K562 (cell line): Measurements from ENCODE around the gene DUSP23. TPM values are rescaled to one million over a fixed set of nuclear protein-coding genes. Genes with fewer than 3 reads are reported as not detected.

Source experiments
- ATAC-seq: fragments of 200-7000 bp; cut with Tn5 transposase; 3 replicates; pipeline ENCODE4 v1.9.1; 2020; ENCODE audit warnings: moderate library complexity
- BruUV-seq: library from RNA; stranded (reverse); fragments of 400-500 nt; replicated peaks from 2 replicates; lab custom pipeline; 2021; lab: Mats Ljungman, UMichigan
- CTCF ChIA-PET: fragments of 300-600 bp; formaldehyde crosslinking; extraction: SDS; loops from one replicate; lab custom pipeline; 2021; ENCODE audit warnings: low intra/inter-chr PET ratio; lab: Yijun Ruan, JAX
- POLR2A ChIA-PET: fragments of 300-600, 350-650 bp; sonication (Branson Sonifier 250); formaldehyde crosslinking; extraction: SDS; loops from one replicate; lab custom pipeline; 2021; ENCODE audit warnings: antibody characterized with exemption, inconsistent platforms; lab: Yijun Ruan, JAX
- DNase-seq, 4 experiments: peaks; one replicate each; pipeline versions ENCODE4 v3.0.0 to v3.0.0-alpha.2; 2011 to 2018; ENCODE audit warnings: low spot score in 3 of 4, mixed read lengths in 3 of 4; ENCODE audit errors: extremely low read depth in 1 of 4
- FAIRE-seq: peaks from 2 replicates; lab custom pipeline; 2011; peaks lifted over from hg19 to GRCh38; lab: Jason Lieb, UNC
- H2AFZ ChIP-seq: 2 replicates; pipeline ENCODE4 v1.6.0; 2011; ENCODE audit warnings: low read depth, low read length, control low read depth, inconsistent platforms
- H3K27ac ChIP-seq: fragments of 200-600 bp; 3 replicates; pipeline ENCODE4 v1.8.0; 2011; ENCODE audit warnings: low read depth, mild to moderate bottlenecking, control low read depth, inconsistent platforms, low read length, moderate library complexity, mixed read lengths; ENCODE audit errors: extremely low read depth
- H3K27me3 ChIP-seq, 2 experiments: fragments of 300-600 bp in 1 of 2; 2 replicates in 1 of 2; 3 replicates in 1 of 2; pipeline versions ENCODE4 v1.6.0 to v1.8.0; 2011; ENCODE audit warnings: inconsistent platforms in 2 of 2, low read length in 2 of 2, mild to moderate bottlenecking in 1 of 2, mixed read lengths in 1 of 2, moderate library complexity in 1 of 2; ENCODE audit not compliant: control insufficient read depth in 2 of 2, insufficient read depth in 2 of 2
- H3K36me3 ChIP-seq: fragments of 300-600 bp; 3 replicates; pipeline ENCODE4 v1.8.0; 2011; ENCODE audit warnings: mild to moderate bottlenecking, low read length, inconsistent platforms; ENCODE audit not compliant: control insufficient read depth, insufficient read depth
- H3K4me1 ChIP-seq, 2 experiments: fragments of 200-600 bp in 1 of 2; replicated peaks in 1 of 2; 2 replicates in 1 of 2; 3 replicates in 1 of 2; pipeline versions ENCODE4 v1.5.1 to v1.8.0; 2011; ENCODE audit warnings: inconsistent platforms in 2 of 2, low read length in 2 of 2, mild to moderate bottlenecking in 1 of 2, mixed read lengths in 1 of 2, moderate library complexity in 1 of 2; ENCODE audit not compliant: control insufficient read depth in 2 of 2, insufficient read depth in 2 of 2
- H3K4me2 ChIP-seq: 2 replicates; pipeline ENCODE4 v1.6.1; 2011; ENCODE audit warnings: low read length, control low read depth, inconsistent platforms, mixed read lengths; ENCODE audit not compliant: insufficient read depth
- H3K4me3 ChIP-seq: fragments of 200-600 bp; sonication (generic), shearing (Covaris generic); 2 replicates; pipeline ENCODE4 v1.5.1; 2016; ENCODE audit warnings: control low read depth, inconsistent platforms
- H3K79me2 ChIP-seq: fragments of 200-600 bp; 3 replicates; pipeline ENCODE4 v1.8.0; 2011; ENCODE audit warnings: low read length, inconsistent platforms; ENCODE audit not compliant: control insufficient read depth, insufficient read depth
- H3K9ac ChIP-seq, 2 experiments: 2 replicates each; pipeline versions ENCODE4 v1.6.0 to v1.6.1; 2011; ENCODE audit warnings: low read depth in 2 of 2, low read length in 2 of 2, control low read depth in 1 of 2, inconsistent platforms in 1 of 2, mild to moderate bottlenecking in 1 of 2, mixed read lengths in 1 of 2; ENCODE audit not compliant: insufficient read depth in 1 of 2
- H3K9me1 ChIP-seq: one replicate; pipeline ENCODE4 v1.6.0; 2011; ENCODE audit warnings: inconsistent platforms, mild to moderate bottlenecking, low read length, moderate library complexity; ENCODE audit not compliant: control insufficient read depth, insufficient read depth
- H3K9me3 ChIP-seq: replicated peaks from 2 replicates; pipeline ENCODE4 v1.5.1; 2011; ENCODE audit warnings: low read depth, low read length, inconsistent platforms; ENCODE audit not compliant: control insufficient read depth, insufficient read depth
- H4K20me1 ChIP-seq: replicated peaks from 2 replicates; pipeline ENCODE4 v1.6.1; 2011; ENCODE audit warnings: low read length, inconsistent platforms, mixed read lengths; ENCODE audit not compliant: control insufficient read depth, insufficient read depth
- ESRRA ChIP-seq: fragments of 450-650 bp; IDR thresholded peaks from 2 replicates; pipeline ENCODE4 v1.6.1; 2014; ENCODE audit warnings: low read depth, mild to moderate bottlenecking, moderate library complexity, borderline replicate concordance
- FOXP1 ChIP-seq: sonication (generic); formaldehyde crosslinking; IDR thresholded peaks from 2 replicates; pipeline ENCODE4 v1.8.0; 2022; ENCODE audit warnings: mild to moderate bottlenecking, missing genetic modification reagents
- GTF2A2 ChIP-seq: IDR thresholded peaks from 2 replicates; pipeline ENCODE4 v1.6.1; 2016; ENCODE audit warnings: mild to moderate bottlenecking, missing genetic modification characterization, missing compliant biosample characterization
- IFI16 ChIP-seq: fragments of 250-450 bp; sonication (Bioruptor Pico); IDR thresholded peaks from 2 replicates; pipeline ENCODE4 v2.1.2; 2022; ENCODE audit warnings: mild to moderate bottlenecking, inconsistent platforms
- ILF3 ChIP-seq: fragments of 450-650 bp; IDR thresholded peaks from 2 replicates; pipeline ENCODE4 v1.6.1; 2018; ENCODE audit warnings: antibody characterized with exemption, mild to moderate bottlenecking, moderate library complexity, borderline replicate concordance
- MYC ChIP-seq, 2 experiments: fragments of 250-450 bp in 1 of 2; sonication (Bioruptor Pico) in 1 of 2; IDR thresholded peaks; 2 replicates each; pipeline versions ENCODE4 v1.5.1 to v1.6.1; 2012 to 2021; ENCODE audit warnings: low read depth in 2 of 2, borderline replicate concordance in 1 of 2, improper control_type of control experiment in 1 of 2, low read length in 1 of 2, mild to moderate bottlenecking in 1 of 2, moderate library complexity in 1 of 2
- NR1H2 ChIP-seq: sonication (generic); formaldehyde crosslinking; IDR thresholded peaks from 2 replicates; pipeline ENCODE4 v1.4.0; 2020; ENCODE audit warnings: mild to moderate bottlenecking, missing genetic modification reagents
- RBM17 ChIP-seq: fragments of 200-400 bp; formaldehyde crosslinking; IDR thresholded peaks from 2 replicates; pipeline ENCODE4 v1.6.1; 2017; ENCODE audit warnings: low read depth, mild to moderate bottlenecking, low read length, borderline replicate concordance
- RCOR1 ChIP-seq, 2 experiments: IDR thresholded peaks; 2 replicates each; pipeline ENCODE4 v1.6.1; 2012; ENCODE audit warnings: low read depth in 2 of 2, low read length in 2 of 2, borderline replicate concordance in 1 of 2, improper control_type of control experiment in 1 of 2
- SMAD3 ChIP-seq: fragments of 450-650 bp; formaldehyde crosslinking; conservative IDR thresholded peaks from 2 replicates; pipeline ENCODE4 v1.4.0; 2020; ENCODE audit warnings: mild to moderate bottlenecking
- SMC3 ChIP-seq: conservative IDR thresholded peaks from 2 replicates; pipeline ENCODE4 v1.6.1; 2011; ENCODE audit warnings: low read depth, low read length, improper control_type of control experiment; ENCODE audit not compliant: insufficient read depth
- SNRNP70 ChIP-seq: fragments of 200-400 bp; formaldehyde crosslinking; optimal IDR thresholded peaks from 2 replicates; pipeline ENCODE3; 2017; ENCODE audit warnings: low read depth, low read length
- SUPT5H ChIP-seq: fragments of 450-650 bp; IDR thresholded peaks from 2 replicates; pipeline ENCODE4 v1.6.1; 2016
- TAF7 ChIP-seq: fragments of 450-650 bp; IDR thresholded peaks from 2 replicates; pipeline ENCODE4 v1.6.1; 2016; ENCODE audit warnings: missing genetic modification characterization, missing compliant biosample characterization
- U2AF2 ChIP-seq: fragments of 200-400 bp; formaldehyde crosslinking; optimal IDR thresholded peaks from 2 replicates; pipeline ENCODE3; 2017; ENCODE audit warnings: low read depth, mild to moderate bottlenecking, low read length
- ZBTB7A ChIP-seq: IDR thresholded peaks from 2 replicates; pipeline ENCODE4 v1.6.1; 2011; ENCODE audit warnings: low read depth, mild to moderate bottlenecking, low read length, moderate library complexity, borderline replicate concordance; ENCODE audit not compliant: control insufficient read depth
- ZBTB8A ChIP-seq: fragments of 450-650 bp; IDR thresholded peaks from 2 replicates; pipeline ENCODE4 v1.6.1; 2018; ENCODE audit warnings: mild to moderate bottlenecking, moderate library complexity; ENCODE audit not compliant: partially characterized antibody
- ZNF140 ChIP-seq: fragments of 250-450 bp; sonication (Bioruptor Pico); IDR thresholded peaks from 2 replicates; pipeline ENCODE4 v1.8.0; 2021; ENCODE audit warnings: moderate library complexity, mild to moderate bottlenecking, inconsistent platforms
- ZNF146 ChIP-seq: IDR thresholded peaks from one replicate; pipeline ENCODE4 v1.6.1; 2018; ENCODE audit warnings: missing compliant biosample characterization; ENCODE audit not compliant: unreplicated experiment
- ZNF174 ChIP-seq: fragments of 250-450 bp; sonication (Bioruptor Pico); IDR thresholded peaks from 2 replicates; pipeline ENCODE4 v1.4.0; 2020; ENCODE audit warnings: mild to moderate bottlenecking
- ZNF253 ChIP-seq: fragments of 250-450 bp; sonication (Bioruptor Pico); conservative IDR thresholded peaks from 2 replicates; pipeline ENCODE4 v1.6.1; 2021; ENCODE audit warnings: mild to moderate bottlenecking
- ZNF354B ChIP-seq: fragments of 250-450 bp; sonication (Bioruptor Pico); IDR thresholded peaks from 2 replicates; pipeline ENCODE4 v1.4.0; 2020
- WGBS: fragments of 100-300 bp; shearing (Covaris generic); methylation state at CpG from one replicate; pipeline ENCODE4 v1.1.6; 2016; ENCODE audit warnings: low coverage, mixed read lengths; ENCODE audit not compliant: insufficient coverage; ENCODE audit errors: missing lambda C conversion rate; 5-methylcytosine and 5-hydroxymethylcytosine counted together
- in situ Hi-C: fragments of 300-500 bp; cut with MboI; formaldehyde crosslinking; loops from 4 replicates; pipeline ENCODE4 v1.15.0; 2018; ENCODE audit warnings: inconsistent platforms, mixed read lengths
- intact Hi-C: fragments of 100-400 bp; cut with micrococcal nuclease; formaldehyde crosslinking; loops from 2 replicates; pipeline ENCODE4 v1.14.2; 2022
- polyA plus RNA-seq, 8 experiments: library from polyadenylated mRNA; depleted of rRNA in 4 of 8; stranded (reverse) in 5 of 8; unstranded in 3 of 8; fragments of >200 nt; fragmentation: Nextera tagmentation in 2 of 8; fragmentation: Illumina TruSeq in 1 of 8; extraction: Ambion mirVana in 2 of 8; extraction: Trizol in 1 of 8; gene quantifications; 2 replicates each; pipeline versions ENCODE4 v1.2.1 to v1.2.3, GENCODE V29; 2011 to 2014; ENCODE audit warnings: inconsistent platforms in 1 of 8, missing spikeins in 1 of 8
- total RNA-seq, 7 experiments: library from RNA; depleted of rRNA in 6 of 7; stranded (reverse); fragments of >200 nt in 6 of 7; fragmentation: Illumina TruSeq in 2 of 7; extraction: Trizol in 2 of 7; gene quantifications; 2 replicates each; pipeline versions ENCODE4 v1.2.1 to v1.2.3, GENCODE V29; 2011 to 2021; ENCODE audit warnings: low replicate concordance in 1 of 7
- TF ChIP-seq, protein P1 (sequence below): sonication (generic); formaldehyde crosslinking; IDR thresholded peaks from 2 replicates; pipeline ENCODE4 v1.9.0; 2022; ENCODE audit warnings: mild to moderate bottlenecking, missing genetic modification reagents

The DUSP23 gene
- total and polyA plus RNA-seq, 9 of the 15 experiments (the other 6 are each of a cell fraction or from before 2014, with no cell fraction given) = 1.0 to 34.8 (median 13.7) TPM

DNA sequence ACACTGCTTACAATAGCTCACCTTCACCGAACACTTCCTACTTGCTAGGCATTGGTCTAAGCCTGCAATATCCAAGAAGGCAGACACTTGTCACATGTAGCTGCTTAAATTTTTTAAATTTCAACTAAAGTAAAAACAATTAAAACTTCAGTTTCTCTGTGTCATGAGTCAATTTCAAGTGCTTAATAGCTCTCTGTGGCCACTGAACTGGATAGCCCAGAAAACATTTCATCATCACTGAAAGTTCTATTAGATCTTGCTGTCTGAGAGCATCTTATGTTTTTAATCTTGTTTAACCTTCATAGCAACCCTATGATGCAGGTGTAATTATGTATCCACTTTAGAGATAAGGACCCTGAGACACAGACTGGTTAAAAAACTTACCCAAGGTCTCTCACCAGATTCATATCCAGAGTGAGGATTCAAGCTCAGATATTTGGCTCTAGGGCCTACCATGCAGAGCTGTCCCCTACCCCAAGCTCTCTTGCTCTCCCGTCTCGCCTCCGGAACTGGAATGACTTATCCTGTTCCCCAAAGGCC, 18.8 kb downstream of the DUSP23 start (continued):
- no peak for TF ChIP-seq ILF3
- no peak for TF ChIP-seq SNRNP70
- TF ChIP-seq RBM17 = no peak
- TF ChIP-seq ZNF253 (CRISPR knock-in tag) = no peak
- no peak for TF ChIP-seq ESRRA

DNA sequence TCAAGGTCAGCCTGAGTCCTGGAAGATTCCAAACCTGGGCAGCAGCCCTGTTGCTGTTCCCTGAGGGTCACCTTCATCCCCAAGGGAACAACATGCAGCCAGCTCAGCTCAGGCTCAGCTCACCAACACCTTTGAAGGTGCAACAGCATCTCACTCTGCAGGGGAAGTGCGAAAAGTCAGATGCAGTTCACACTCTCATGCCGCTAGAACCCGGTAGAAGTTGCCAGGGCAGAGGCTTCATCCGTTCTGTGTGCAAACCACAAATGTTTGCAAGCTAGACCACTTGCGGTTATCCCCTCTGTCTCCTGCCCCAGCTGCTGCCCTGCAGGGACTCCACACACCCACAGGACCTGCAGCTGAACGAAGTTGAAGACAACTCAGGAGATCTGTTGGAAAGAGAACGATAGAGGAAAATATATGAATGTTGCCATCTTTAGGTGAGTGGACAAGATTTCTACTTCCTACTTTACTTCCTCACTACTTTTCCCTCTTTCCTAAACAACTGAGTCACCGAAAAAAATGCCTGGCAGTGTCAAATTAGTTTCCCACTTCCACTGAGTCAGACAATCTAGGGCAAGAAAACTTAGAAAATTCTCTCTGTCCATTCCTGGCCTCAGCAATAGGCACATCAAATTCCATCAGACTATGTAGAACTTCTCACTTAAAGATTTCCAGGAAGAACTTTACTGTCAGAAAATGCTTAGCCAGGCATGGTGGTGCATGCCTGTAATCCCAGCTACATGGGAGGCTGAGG, 19.6 kb downstream of the DUSP23 start:
- Histone ChIP-seq H3K27me3 (peaks cover 27 to 40% of the 10 kb centered on the region in 2 experiments), H4K20me1 (peaks cover 3% of the 10 kb centered on the region; the same call in 1 of the 2 replicates), H3K4me1 (no peaks in the 10 kb centered on the region), H3K79me2 (no peaks in the 10 kb centered on the region), H3K9ac (no peak overlapping the region), H3K9me1 (no peaks in the 10 kb centered on the region), H3K9me3 (no peaks in the 10 kb centered on the region), H2AFZ (no peak overlapping the region), H3K36me3 (no peaks in the 10 kb centered on the region), H3K4me3 (no peak overlapping the region), H3K4me2 (no peak overlapping the region), H3K27ac (no peak overlapping the region)
- BruUV-seq = no TSS peak
- ATAC-seq = no peak
- intact Hi-C loops (no loop called here), in situ Hi-C loops (no loop called here)
- no peak for DNase-seq
- WGBS = 1% methylated on average over 8 of the region's 8 CpGs
- ChIA-PET CTCF (interaction anchor here (4.3 to 4.4 kb wide), 2 partner anchors 91 to 206 kb away, joined by 36 to 44 read pairs; no protein-coding TSS in a partner anchor), POLR2A (interaction anchor here (0.7 kb wide), 1 partner anchor 113 kb away, joined by 3 read pairs; no protein-coding TSS in a partner anchor)
- no peak for FAIRE-seq
- TF ChIP-seq RCOR1 (IDR thresholded peaks at IDR 0.05; ENCODE audit: borderline replicate concordance in 1 of 2, low read depth in 2 of 2, low read length in 2 of 2) (no peak), ZNF140 (no peak), ZNF354B (CRISPR knock-in tag) (no peak), MYC (IDR thresholded peaks at IDR 0.05; ENCODE audit: low read depth, low read length) (no peak), MYC (CRISPR knock-in tag; IDR thresholded peaks at IDR 0.05; ENCODE audit: borderline replicate concordance, low read depth) (no peak), ZBTB7A (no peak), FOXP1 (CRISPR knock-in tag) (no peak), ZNF174 (CRISPR knock-in tag) (no peak), TAF7 (no peak), IFI16 (no peak), SMAD3 (no peak), ZNF146 (CRISPR knock-in tag) (no peak), SUPT5H (no peak), GTF2A2 (tag) (no peak), NR1H2 (no peak), SMC3 (no peak), U2AF2 (no peak), ZBTB8A (no peak)
- TF ChIP-seq, protein P1, sequence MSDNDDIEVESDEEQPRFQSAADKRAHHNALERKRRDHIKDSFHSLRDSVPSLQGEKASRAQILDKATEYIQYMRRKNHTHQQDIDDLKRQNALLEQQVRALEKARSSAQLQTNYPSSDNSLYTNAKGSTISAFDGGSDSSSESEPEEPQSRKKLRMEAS (CRISPR knock-in tag) = no peak
